GM12874 (cell line): ENCODE measurements around the gene COMP.

Experiments
- TF ChIP-seq, protein P1 (sequence below): IDR thresholded peaks from 2 replicates; pipeline ENCODE4 v1.5.1; 2011; ENCODE audit warnings: low read depth, mild to moderate bottlenecking, control low read depth, low read length, moderate library complexity; ENCODE audit not compliant: insufficient read depth

The COMP gene

DNA sequence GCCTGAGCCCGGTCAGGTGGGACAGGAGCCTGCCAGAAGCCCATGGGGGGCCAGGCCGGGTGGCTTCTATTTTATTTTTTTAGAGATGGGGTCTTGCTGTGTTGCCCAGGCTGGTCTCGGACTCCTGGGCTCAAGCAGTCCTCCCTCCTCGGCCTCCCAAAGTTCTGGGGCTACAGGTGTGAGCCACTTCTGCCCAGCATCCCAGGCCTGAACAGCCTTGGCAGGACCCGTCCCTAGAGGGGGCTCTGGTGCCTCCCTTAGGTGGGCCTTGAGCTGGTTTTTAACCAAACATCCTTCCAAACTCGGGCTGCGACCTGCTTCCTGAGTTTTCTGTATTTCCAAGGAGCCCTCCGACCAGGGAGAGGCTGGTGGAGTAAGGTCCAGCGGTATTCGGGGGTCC lies 10.5 kb downstream of the COMP start:
- TF ChIP-seq, protein P1, sequence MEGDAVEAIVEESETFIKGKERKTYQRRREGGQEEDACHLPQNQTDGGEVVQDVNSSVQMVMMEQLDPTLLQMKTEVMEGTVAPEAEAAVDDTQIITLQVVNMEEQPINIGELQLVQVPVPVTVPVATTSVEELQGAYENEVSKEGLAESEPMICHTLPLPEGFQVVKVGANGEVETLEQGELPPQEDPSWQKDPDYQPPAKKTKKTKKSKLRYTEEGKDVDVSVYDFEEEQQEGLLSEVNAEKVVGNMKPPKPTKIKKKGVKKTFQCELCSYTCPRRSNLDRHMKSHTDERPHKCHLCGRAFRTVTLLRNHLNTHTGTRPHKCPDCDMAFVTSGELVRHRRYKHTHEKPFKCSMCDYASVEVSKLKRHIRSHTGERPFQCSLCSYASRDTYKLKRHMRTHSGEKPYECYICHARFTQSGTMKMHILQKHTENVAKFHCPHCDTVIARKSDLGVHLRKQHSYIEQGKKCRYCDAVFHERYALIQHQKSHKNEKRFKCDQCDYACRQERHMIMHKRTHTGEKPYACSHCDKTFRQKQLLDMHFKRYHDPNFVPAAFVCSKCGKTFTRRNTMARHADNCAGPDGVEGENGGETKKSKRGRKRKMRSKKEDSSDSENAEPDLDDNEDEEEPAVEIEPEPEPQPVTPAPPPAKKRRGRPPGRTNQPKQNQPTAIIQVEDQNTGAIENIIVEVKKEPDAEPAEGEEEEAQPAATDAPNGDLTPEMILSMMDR = peak; percentile 28; the same call in 1 of the 2 replicates

DNA sequence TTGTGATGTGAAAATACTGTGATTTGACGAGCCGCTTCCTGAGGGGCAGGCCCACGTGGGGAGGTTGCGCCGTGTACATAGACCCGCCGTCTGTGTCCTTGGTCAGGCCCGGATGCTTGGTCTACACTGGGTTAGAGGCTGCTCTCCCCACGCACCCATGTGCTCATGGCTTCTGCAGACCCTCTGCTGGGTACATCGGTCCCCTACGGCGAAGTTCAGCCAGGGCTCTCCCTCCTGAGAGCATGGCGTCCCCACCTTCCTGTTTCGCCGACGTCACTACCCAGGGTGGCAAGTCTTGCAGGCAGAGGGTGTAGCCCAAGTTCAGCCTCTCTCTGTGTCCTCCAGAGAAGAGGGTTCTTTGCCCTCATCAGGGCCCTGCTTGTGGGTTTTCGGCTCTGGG lies 11.0 kb downstream of the COMP start:
- TF ChIP-seq, protein P1 = no peak

DNA sequence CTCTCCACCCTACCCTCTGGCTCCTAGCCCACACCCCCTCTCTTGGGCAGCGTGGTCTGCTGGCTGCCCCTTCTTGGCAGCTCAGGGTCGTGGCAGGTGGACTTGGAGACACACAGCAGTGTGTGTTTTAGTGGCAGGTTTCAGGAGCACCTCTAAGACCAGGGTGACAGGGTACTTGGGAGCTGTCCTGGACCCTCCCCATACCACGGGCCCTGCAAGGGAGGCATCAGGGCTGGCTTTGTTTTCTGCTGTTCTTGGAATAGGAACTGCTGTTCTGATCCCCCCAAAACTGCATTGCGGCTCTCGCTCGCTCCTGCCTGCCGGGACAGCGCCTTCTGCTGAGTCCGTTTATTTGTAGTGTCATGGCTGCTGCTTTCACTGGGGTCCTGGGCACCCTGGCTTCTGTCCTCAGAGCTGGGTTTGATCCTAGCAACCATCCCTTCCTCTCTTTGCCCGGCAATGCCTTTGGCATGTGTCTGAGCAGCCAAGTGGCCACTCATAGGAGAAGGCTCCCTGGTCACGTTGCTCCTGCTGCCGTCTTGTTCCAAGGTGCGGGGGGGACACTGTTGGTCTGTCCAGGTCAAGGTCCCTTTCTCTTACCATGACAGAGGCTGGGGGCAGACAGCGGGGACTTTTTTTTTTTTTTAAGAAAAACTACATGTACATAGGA lies 12.1 kb downstream of the COMP start:
- TF ChIP-seq, protein P1 = no peak

DNA sequence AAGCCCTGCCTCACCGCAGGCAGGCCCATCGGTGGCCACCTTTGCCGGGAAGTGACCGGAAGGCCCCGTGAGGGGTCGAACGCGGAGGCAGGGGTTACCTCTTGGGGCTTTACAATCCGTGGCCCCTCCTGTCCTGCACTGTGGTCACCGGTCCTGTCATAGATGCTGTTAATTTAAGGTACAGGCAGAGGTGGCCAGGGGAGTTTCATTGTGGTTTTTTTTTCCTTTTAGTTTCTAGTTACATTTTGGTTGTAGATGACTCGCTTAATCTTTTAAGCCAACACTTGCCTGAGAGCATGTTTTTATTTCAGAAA lies 13.1 kb downstream of the COMP start:
- TF ChIP-seq, protein P1 = no peak

DNA sequence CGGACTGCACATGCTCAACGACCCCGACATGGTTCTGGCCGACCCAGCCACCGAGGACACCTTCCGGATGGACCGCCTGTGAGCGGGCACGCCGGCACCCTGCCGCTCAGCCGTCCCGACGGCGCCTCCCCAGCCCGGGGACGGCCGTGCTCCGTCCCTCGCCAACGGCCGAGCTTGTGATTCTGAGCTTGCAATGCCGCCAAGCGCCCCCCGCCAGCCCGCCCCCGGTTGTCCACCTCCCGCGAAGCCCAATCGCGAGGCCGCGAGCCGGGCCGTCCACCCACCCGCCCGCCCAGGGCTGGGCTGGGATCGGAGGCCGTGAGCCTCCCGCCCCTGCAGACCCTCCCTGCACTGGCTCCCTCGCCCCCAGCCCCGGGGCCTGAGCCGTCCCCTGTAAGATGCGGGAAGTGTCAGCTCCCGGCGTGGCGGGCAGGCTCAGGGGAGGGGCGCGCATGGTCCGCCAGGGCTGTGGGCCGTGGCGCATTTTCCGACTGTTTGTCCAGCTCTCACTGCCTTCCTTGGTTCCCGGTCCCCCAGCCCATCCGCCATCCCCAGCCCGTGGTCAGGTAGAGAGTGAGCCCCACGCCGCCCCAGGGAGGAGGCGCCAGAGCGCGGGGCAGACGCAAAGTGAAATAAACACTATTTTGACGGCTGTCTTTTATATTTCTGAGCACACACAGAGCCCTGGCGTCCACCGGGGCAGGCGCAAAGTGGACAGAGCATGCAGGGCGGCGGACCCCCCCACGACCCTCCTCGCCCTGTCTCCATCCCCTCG lies 13.6 kb downstream of the COMP start:
- TF ChIP-seq, protein P1 = no peak

DNA sequence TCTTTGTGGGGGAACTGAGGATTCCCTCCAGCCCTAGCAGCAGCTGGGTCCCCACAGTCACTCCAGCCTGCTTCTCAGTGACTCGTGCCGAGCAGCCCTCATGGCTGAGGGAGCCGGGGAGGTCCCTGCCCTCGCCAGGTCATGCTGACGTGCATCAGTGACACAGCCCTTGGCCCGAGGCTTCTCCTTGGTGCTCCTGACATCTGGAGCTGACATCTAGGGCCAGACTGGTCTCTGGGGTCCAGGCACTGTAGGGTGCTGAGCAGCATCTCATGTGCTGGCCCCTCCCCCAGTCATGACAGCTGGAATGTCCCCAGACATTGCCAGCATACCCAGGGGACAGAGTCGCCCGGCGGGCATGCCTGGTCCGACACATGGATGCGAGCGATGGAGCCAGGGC lies 14.4 kb downstream of the COMP start:
- TF ChIP-seq, protein P1 = no peak

DNA sequence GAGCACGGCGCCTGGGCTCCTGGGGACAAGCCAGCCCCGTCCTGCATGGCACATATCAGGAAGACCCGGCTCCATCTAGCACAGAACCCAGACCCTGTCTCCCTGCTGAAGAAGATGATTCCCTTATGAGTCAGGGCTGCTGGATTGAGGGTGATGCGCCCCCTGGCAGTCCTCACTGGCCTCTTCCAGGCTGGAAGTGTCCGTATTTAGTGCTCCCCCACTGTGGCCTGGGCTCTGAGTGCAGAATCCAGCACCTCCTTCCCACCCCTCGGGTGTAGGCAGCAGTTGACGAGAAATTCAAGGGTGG lies 14.9 kb downstream of the COMP start:
- TF ChIP-seq, protein P1 = no peak
